GM19463 (cell line): ENCODE measurements around the gene ADCY10.
"Not testable (repeated sequence)": the region's sequence is repeated elsewhere in the genome, so short reads cannot be mapped to it uniquely, and the experiment has no call there.

Source experiments
- ATAC-seq: cut with Tn5 transposase; IDR thresholded peaks from one replicate; pipeline ENCODE4 v1.9.1; 2021; ENCODE audit warnings: mild to moderate bottlenecking, moderate library complexity; ENCODE audit not compliant: unreplicated experiment

ADCY10 gene, protein sequence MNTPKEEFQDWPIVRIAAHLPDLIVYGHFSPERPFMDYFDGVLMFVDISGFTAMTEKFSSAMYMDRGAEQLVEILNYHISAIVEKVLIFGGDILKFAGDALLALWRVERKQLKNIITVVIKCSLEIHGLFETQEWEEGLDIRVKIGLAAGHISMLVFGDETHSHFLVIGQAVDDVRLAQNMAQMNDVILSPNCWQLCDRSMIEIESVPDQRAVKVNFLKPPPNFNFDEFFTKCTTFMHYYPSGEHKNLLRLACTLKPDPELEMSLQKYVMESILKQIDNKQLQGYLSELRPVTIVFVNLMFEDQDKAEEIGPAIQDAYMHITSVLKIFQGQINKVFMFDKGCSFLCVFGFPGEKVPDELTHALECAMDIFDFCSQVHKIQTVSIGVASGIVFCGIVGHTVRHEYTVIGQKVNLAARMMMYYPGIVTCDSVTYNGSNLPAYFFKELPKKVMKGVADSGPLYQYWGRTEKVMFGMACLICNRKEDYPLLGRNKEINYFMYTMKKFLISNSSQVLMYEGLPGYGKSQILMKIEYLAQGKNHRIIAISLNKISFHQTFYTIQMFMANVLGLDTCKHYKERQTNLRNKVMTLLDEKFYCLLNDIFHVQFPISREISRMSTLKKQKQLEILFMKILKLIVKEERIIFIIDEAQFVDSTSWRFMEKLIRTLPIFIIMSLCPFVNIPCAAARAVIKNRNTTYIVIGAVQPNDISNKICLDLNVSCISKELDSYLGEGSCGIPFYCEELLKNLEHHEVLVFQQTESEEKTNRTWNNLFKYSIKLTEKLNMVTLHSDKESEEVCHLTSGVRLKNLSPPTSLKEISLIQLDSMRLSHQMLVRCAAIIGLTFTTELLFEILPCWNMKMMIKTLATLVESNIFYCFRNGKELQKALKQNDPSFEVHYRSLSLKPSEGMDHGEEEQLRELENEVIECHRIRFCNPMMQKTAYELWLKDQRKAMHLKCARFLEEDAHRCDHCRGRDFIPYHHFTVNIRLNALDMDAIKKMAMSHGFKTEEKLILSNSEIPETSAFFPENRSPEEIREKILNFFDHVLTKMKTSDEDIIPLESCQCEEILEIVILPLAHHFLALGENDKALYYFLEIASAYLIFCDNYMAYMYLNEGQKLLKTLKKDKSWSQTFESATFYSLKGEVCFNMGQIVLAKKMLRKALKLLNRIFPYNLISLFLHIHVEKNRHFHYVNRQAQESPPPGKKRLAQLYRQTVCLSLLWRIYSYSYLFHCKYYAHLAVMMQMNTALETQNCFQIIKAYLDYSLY (N-terminal part only)

DNA sequence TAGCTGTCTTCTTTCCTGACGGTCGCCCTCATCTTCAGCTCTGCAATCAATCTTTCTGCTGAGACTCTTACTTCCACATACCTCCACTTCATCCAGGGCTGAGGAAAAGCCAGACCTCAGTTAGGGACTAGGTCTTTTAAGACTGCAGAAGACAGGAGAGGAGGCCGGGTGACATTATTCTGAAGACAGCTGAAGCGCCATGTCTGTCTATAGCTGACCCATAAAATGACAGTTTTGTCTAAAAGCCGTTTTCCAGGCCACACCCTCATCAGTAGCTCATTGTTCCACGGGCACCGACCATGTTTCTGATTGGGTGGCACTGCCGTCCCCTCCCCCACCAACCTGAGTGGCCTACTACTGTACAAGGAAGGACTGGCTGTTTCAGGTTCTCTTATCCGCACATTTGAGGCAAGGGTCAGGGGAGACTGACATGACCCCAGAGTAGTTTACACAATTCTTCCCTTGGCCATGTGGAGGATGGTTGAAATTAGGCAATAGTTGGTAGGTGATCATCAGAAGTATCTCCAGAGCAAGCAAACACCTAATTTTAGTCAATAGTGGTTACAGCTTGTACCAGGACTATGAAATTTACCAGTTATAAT is at the start of gene ADCY10:
Gene ADCY10 (minus strand): TSS at position 240 of the 602 bp plus-strand sequence. CDS start 8,994 bp downstream, outside the sequence.
- ATAC-seq: no peak

- ATAC-seq: no peak
These were observed 43.8 kb upstream of the ADCY10 start for GRCh38 chr1:167957710-167958109.

- ATAC-seq: no peak
These were observed 42.0 kb upstream of the ADCY10 start for GRCh38 chr1:167955915-167956314.

- no peak for ATAC-seq
These were observed 36.6 kb upstream of the ADCY10 start for GRCh38 chr1:167950569-167950968.

DNA sequence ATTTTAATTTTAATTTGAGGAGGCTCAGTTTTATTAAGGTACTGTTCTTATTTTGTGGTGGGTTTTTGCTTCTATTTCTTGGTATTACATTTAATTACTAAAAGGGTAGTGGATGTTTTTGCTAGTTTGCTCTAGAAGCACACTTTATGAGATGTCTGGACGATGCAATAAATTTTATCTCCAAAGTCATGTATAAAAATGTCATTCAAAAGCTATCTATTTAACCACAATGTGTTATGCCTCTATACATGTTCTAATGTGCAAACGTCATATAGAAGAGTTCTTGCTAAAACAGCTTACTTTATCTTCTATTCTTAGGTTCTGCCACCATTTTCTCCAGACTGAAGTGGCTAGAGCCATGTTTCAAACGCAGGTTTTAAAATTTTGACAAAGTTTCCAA is 35.9 kb upstream of the ADCY10 start:
- no peak for ATAC-seq

- no peak for ATAC-seq
These were observed 33.8 kb upstream of the ADCY10 start for GRCh38 chr1:167947733-167948132.

DNA sequence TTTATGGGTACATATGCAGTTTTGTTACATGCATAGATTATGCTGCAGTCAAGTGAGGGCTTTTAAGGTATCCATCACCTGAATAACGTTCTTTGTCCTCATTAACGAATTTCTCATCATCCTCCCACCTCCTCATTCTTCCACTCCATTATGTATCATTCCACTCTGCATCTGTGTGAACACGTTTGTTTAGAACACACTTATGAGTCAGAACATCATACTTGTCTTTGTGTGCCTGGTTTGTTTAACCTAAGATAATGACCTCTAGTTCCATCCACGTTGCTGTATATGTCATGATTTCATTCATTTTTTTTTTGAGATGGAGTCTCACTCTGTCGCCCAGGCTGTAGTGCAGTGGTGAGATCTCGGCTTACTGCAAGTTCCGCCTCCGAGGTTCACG is 29.6 kb upstream of the ADCY10 start:
- ATAC-seq: no peak

DNA sequence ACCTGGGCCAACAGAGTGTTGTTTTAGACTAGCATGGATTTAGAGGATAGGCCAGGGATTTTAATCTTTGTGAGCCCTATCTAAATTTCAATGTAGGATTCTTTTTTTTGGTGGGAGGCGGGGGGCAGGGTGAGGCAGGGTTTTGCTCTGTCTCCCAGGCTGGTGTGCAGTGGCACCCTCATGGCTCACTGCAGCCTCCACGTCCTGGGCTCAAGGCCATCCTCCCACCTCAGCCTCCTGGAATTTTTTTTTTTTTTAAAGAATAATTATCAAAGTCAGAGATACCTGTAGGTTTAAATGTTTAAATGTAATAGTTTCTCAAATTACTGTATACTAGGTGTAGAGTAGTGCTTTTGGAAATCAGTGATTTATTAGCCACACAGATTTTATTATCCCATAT is 26.3 kb upstream of the ADCY10 start:
- ATAC-seq: no peak

- no peak for ATAC-seq
These were observed 24.2 kb upstream of the ADCY10 start for GRCh38 chr1:167938080-167938636.

- ATAC-seq: no peak
These were observed 23.7 kb upstream of the ADCY10 start for GRCh38 chr1:167937709-167938010.

DNA sequence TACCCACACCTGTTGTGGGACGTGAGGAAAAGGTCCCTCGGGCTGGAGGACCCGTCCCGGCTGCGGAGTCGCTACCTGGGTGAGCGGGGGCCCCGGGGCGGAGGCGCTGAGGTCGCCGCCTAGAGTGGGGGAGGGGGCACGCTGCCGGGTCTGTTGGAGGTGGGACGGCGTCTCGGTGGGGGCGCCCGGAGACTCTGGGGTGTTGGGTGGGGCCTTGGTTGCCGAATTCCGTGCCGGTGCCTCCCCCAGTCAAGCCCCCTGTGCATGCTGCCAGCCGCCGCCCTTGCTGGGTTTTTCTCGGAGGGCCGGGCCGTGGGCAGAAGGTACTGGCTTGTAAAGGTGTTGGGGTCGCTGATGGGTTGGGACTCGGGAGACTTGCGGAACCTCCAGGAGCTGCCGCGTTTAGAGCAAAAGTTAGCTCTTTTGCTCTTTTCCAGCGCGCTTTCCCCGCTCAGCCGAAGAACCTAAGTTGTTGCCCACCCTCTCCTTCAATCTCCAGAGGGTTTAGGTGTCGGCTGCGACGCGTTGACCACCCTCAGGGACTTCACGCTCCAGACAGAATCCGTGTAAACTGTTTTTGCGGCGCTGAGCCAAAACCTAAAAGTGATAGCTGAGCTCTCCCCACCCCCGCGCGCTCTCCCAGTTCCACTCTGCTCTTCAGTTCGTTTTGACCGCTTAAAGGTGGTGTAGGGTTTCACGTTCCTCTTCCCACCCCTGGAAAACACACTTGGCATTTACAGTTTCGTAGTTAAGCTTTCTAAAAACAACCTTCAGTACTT is 23.2 kb upstream of the ADCY10 start, which contains the start of gene MPC2:
Gene MPC2 (minus strand): TSS at position 143 of the 779 bp plus-strand sequence. CDS start 1,231 bp downstream, outside the sequence.
- peak; percentile 11 for ATAC-seq

GRCh38 chr1:167936068-167936929 is 22.4 kb upstream of the ADCY10 start, which contains the start of gene DCAF6:
TSS of gene DCAF6 (plus strand) at chr1:167936683. CDS start at chr1:167936912, 229 bp downstream.
- ATAC-seq: peak; percentile 71

DNA sequence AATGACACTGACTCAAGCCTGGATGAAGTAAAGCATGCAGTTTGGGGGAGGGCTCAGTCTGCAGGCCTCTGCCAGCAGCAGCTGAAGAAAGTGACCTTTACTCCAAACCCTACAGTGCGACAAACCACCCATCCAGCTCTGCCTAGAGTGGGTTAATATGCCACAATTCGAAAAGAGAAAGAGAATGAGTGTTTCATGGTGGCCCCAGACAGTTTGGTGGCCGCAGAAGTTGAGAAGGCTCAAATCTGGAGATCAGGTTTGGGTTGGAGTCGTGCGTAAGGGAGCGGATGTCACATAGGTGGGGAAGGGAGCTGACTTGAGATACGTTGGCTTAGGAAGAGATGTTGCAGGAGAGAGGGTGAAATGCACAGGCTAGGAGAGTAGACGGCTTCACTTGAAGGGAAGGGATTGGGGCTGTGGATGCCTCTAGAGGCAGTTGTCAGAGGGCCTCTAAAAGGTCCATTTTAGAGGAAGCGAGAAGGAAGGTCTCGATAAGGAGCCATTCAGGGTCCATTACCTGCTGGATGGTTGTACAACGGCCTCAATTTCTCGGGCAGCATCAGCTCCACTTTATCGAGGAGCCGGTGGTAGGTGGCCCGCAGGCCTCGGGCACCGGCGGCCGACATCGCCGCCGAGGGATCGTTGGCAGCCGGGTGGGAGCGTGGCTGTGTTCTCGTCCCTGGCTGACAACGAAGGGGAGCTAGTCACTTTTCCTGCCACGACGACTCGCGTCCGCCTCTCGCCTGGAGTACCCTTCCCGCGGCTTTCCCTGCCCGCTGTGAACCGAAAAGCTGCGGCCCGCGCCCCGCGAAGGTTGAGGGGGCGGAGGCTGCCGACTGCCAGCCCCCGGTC is 21.5 kb upstream of the ADCY10 start:
- peak; percentile 4 for ATAC-seq

GRCh38 chr1:167934426-167935215 is 20.7 kb upstream of the ADCY10 start:
- no peak for ATAC-seq

- no peak for ATAC-seq
These were observed 19.9 kb upstream of the ADCY10 start for GRCh38 chr1:167933788-167934187.

DNA sequence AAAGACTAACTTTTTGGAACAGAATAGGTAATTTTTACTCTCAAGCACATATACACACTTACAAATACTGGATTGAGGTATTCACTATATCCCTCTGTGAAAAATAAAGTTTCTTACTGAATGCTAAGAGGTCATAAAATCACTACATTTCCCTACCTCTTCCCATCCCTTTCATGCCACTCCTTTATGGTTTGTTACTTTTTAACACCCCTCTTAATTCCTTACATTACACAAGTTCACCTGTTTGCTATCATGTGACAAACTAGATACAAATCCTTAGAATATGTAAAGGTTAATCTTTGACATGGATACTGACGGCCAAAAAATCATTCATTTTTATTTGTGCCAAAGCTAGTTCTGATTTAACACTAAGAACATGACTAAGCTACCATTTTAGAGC is 15.8 kb upstream of the ADCY10 start:
- ATAC-seq: no peak

- not testable (repeated sequence) for ATAC-seq
These were observed 15.0 kb upstream of the ADCY10 start for GRCh38 chr1:167928919-167929318.
